Measurements from ENCODE around the gene GCNT1. TPM values are rescaled to one million over a fixed set of nuclear protein-coding genes. Genes with fewer than 3 reads are reported as not detected.
"Not testable (repeated sequence)": the region's sequence is repeated elsewhere in the genome, so short reads cannot be mapped to it uniquely, and the experiment has no call there.

The GCNT1 gene
- polyA plus RNA-seq (ENCODE audit: insufficient read length in 12 of 12) = 10 to 100 TPM in 1 of 12 donors, 1 to 10 TPM in 10, not detected in 1; 3.0 to 20.2 (median 4.3) TPM
- long read RNA-seq, donor 1, full-length matches to known transcripts = 22 of 32 reads
- long read RNA-seq, donor 1, partial matches to known transcripts = 10 of 32 reads
- long read RNA-seq, donor 1, other reads (novel, unspliced or antisense) = 0 of 32 reads
- long read RNA-seq, donor 2, full-length matches to known transcripts = 4 of 4 reads
- long read RNA-seq, donor 2, partial matches to known transcripts = 0 of 4 reads
- long read RNA-seq, donor 2, other reads (novel, unspliced or antisense) = 0 of 4 reads
- long read RNA-seq, donor 3, full-length matches to known transcripts = 1 of 1 reads
- long read RNA-seq, donor 3, partial matches to known transcripts = 0 of 1 reads
- long read RNA-seq, donor 3, other reads (novel, unspliced or antisense) = 0 of 1 reads
- long read RNA-seq, donor 4 = 0 reads
- long read RNA-seq, donor 5 = 0 reads
- long read RNA-seq, donor 6 = 0 reads
- long read RNA-seq, donor 7, full-length matches to known transcripts = 1 of 1 reads
- long read RNA-seq, donor 7, partial matches to known transcripts = 0 of 1 reads
- long read RNA-seq, donor 7, other reads (novel, unspliced or antisense) = 0 of 1 reads
- long read RNA-seq, donor 8, full-length matches to known transcripts = 1 of 1 reads
- long read RNA-seq, donor 8, partial matches to known transcripts = 0 of 1 reads
- long read RNA-seq, donor 8, other reads (novel, unspliced or antisense) = 0 of 1 reads
- long read RNA-seq, donor 9 = 0 reads
- long read RNA-seq, donor 10 = 0 reads
- long read RNA-seq, donor 11 = 0 reads

DNA sequence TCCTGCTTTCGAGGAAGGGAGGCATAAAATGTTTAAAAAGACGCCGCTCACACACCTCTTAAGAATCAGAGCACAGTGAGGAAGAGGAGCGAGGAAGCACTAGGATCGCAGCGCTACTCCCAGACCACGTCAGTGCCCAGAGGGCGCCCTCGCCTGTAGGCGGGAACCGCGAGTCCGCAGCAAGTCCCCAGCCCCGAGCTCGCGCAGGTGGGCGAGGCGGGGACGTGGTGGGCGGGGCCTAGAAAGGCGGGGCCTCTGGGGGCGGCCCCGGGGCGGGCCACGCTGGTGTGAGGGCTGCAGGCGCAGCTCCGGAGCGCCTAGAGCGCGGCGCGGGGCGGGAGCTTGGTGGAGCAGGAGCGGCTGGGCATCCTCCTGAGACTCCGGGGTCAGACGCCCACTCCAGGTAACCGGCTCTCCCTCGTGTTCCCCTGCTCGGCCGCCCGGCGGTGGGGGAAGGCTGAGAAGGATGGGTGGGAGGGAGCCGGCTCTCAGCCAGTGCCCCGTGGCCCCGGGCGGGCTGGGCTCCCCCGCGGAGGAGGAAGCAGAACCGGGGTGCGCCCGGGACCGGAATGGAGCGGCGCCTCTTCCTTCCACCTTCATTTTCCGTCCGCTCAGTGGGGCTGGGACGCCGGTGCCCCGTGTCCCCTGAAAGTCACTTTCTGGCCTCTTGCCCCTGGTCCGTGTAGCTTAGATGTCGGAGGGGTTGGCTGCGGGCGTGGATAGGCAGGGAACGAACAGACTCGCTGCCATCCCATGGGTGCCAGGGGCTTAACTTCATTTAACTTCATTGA lies at the start of gene GCNT1:
Gene GCNT1, plus strand, starts transcription at position 280 of the 791 bp plus-strand sequence. CDS start 43,200 bp downstream, outside the sequence.
- DNase-seq = peak; percentile 55

DNA sequence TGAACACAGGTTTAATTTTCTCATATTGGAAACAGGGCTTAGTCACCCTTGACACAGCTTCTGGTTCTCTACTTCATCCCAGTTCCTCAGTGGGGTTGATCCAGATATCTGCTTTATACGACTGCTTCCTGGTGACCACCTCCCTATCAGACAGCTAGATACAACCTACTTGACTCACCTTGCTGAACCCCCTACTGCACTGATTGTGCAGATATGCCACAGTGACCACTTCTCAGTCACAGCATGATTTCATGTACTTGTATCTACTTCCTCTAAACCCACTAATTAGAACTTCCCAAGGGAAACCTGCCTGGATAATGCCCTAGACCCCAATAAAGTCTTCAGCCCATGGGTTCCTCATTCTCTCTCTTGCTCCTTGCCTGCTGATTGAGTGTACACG lies 46.3 kb upstream of the GCNT1 start:
- DNase-seq = no peak

DNA sequence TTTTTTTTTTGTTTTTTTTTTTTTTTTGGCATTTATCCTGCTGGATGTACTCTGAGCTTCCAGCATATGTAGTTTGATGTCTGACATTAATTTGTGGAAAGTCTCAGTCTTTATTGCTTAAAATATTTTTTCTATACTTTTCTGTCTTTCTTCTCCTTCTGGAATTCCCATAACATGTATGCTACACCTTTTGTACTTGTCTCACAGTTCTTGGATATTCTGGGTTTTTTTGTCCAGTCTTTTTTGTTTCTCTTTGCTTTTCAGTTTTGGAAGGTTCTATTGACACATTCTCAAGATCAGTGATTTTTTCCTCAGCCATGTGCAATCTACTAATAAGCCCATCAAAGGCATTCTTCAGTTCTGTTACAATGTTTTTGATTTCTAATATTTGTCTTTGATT lies 45.3 kb upstream of the GCNT1 start:
- DNase-seq = no peak

DNA sequence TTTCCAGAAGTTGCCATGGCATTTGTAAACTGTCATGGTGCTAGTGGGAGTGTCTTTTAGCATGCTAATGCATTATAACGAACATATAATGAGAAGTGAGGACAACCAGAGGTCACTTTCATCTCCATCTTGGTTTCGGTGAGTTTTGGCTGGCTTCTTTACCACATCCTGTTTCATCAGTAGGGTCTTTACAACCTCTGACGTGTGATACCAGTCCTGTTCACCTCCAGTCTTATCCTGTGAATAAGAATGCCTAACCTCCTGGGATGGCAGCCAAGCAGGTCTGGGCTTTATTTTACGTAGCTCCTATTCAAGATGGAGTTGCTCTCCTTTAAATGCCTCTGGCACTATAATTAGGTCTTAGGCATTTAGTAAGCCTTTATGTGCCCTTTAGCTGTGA lies 44.3 kb upstream of the GCNT1 start:
- no peak for DNase-seq

DNA sequence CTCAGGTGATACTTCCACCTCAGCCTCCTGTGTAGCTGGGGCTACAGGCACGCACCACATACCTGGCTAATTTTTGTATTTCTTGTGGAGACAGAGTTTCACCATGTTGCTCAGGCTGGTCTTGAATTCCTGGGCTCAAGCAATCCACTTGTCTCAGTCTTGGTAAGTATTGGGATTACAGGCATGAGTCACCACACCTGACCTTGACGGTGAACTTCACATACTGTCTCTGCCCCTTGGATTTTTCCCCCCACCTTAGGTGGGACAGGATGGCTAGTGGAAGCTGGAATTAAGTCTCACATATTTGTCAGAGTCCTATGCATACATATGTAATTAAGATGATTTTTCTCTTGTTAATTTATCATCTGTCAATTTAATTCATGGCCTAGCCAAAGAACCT lies 43.8 kb upstream of the GCNT1 start:
- DNase-seq = no peak

DNA sequence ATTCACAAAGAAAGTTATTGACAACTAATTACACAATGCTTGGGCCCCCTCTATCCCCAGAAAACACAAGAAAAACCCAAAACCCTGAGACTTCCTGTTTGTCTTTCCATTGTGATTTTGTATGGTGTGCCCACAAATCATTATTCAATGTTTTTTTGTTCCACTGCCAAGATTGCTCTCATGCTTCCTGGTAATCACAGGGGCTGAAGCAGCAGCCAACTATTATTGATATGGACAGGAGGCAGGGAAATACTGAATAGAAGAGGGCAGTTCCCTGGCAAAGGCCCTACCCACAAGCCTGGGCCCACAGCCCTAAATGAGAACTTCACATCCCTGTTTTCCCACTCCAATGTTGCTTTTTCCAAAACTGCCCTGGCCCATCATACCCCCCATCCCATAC lies 43.3 kb upstream of the GCNT1 start:
- no peak for DNase-seq

DNA sequence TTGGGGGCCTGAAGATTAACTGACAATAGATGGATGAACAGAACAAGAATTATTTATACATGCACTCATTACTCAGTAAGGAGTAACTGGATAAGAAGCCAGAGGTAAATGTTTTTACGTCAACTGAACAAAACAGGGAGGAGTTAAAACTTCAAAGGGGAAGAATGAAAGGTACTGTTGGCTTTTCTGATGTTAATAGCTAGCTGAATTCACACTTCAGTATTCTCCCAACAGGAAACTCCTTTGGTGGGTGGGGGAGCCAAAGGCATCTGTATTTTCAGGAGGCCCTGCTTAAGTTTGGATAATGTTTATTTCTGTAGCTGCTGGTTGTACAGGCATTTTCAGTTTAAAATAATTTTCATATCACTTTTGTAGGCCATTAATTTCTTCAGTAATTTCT lies 41.6 kb upstream of the GCNT1 start:
- no peak for DNase-seq

DNA sequence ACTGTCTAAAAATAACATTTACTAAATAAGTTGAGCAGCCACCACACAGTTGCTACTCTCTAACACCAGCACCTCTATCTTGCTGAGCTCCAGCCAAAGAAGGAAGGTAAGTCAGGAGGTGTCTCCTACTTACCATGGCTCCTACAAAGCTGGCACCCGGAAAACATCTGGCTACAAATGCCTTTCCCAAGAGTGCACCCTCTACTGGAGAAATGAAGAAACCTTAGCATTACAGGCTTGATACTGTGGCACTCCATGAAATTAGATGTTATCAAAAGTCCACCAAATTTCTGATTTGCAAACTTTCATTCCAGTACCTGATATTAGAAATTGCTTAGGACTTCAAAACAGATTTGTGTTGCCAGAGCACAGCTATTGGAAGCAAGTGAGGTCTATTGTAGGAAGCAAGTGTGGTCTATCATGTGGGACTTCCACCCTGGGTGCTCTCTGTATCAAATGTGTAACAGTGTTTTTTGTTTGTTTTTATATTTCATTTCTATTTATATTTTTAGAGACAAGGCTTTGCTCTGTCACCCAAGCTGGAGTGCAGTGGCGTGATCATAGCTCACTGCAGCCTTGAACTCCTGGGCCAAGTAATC lies 39.1 kb upstream of the GCNT1 start:
- no peak for DNase-seq

DNA sequence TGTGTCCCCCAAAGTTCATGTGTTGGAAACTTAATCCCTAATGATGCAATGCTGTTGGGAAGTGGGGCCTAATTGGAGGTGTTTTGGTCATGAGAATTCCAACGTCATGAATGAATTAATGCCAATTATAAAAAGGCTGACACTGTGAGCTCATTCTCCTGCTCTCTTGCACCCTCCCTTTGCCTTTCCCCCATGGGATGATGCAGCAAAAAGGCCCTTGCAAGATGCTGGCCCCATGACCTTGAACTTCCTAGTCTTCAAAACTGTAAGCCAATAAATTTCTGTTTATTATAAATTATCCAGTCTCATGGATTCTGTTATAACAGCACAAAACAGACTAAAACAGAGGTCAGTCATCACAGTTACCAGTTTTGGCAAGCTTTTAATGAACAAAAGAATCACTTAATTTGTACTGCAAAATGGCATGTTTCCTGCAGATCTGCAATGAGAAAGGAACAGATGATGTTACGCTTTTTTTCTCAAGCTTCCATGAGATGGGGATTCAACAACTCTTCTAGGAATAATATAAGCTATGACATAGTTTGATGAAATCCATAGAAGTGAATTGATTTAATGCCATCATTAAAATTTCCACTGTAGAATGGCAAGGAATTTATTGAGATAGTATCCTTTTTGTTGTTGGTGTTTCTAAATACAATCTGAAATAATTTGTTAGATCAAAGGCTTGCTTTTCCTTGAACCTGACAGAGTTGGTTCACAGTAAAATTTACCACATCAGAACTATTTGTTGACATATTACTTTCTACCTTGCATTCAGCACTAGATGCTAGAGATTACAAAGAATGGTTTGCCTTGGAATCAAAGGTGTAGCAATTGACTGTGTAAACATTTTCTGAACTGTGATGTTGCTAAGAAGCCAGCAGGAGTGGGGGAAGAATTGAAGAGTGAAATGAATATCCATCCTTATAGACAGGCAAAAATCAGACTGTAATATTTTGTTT lies 35.5 kb upstream of the GCNT1 start:
- DNase-seq = no peak

DNA sequence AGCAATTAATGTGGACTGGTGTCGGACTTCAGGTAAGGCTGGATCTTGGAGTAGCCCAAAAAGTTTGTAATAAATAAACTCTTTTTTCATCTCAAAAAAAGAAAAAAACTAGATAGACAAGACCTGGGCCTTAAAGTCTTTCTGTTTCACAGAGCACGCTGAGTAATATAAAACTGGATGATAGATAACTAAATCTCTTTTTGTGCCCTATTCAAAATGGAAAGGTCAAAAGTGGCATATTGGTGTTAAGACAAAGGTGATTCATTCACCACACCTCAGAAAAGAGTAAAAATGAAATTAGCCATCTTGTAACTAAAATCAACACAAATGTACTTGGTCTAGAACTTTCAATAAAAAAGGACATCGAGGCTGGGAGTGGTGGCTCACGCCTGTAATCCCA lies 34.5 kb upstream of the GCNT1 start:
- DNase-seq = no peak

DNA sequence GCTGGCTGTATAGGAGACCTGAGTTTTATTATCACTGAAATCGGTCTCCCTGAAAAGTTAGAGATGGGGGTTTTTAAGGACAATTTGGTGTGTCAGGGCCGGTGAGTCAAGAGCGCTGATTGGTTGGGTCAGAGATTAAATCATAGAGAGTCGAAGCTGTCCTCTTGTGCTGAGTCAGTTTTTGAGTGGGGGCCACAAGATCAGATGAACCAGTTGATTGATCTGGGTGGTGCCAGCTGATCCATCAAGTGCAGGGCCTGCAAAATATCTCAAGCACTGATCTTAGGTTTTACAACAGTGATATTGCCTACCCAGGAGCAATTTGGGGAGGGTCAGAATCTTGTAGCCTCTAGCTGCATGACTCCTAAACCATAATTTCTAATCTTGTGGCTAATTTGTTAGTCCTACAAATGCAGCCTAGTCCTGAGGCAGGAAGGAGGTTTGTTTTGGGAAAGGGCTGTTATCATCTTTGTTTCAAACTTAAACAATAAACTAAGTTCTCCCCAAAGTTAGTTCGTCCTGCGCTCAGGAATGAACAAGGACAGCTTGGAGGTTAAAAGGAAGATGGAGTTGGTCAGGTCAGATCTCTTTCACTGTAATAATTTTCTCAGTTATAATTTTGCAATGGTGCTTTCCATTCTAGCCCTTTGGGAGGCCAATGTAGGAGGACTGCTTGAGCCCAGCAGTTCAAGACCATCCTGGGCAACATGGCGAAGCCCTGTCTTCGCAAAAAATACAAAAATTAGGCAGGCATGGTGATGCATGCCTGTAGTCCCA lies 33.1 kb upstream of the GCNT1 start:
- DNase-seq = no peak

DNA sequence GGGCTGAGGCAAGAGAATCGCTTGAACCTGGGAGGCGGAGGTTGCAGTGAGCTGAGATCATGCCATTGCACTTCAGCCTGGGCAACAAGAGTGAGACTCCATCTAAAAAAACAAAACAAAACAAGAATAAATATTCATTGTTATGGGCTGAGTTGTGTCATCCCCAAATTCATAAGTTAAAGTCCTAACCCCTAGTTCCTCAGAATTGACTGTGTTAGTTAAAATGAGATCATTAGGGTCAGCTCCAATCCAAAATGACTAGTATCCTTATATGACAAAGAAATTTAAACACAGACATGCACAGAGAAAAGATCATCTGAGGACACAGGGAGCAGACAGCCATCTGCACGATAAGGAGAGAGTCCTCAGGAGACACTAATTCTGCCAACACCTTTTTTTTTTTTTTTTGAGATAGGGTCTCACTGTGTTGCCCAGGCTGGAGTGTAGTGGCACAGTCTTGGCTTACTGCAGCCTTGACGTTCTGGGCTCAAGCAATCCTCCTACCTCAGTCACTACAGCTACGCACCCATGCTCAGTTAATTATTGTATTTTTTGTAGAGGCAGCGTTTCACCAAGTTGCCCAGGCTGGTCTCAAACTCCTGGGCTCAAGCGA lies 32.1 kb upstream of the GCNT1 start:
- no peak for DNase-seq

DNA sequence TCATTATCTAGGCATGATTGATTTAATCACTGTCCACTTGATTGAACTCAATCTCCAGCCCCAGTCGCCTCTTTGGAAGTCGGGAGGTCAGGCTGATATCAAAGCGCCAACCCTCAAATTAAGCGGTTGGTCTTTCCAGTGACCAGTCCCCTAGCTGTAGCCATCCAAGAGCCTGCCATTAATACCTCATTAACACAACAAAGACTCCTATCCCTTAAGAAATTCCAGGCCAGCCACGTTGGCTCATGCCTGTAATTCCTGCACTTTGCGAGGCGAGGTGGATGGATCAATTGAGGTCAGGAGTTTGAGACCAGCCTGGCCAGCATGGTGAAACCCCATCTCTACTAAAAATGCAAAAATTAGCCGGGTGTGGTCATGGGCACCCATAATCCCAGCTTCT lies 27.4 kb upstream of the GCNT1 start:
- DNase-seq = no peak

DNA sequence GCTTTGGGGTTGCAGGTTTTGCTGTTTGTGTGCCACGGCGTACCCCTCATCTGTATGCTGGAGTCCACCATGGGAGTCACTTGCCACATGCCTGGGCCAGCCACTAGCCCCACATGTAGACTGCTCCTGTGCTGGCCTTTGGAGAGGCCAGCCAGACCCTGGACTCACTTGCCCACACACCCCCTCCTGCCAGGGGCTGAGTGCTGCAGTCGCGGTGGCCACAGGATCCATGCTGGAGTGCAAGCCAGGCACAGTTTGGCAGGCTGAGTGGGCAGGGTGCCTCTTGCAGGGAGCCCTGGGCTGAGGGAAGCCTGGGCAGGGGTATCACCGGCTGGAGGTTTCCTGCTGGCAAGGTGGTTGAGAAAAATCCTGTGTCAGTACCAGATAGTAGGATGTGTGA lies 25.6 kb upstream of the GCNT1 start:
- DNase-seq = no peak

DNA sequence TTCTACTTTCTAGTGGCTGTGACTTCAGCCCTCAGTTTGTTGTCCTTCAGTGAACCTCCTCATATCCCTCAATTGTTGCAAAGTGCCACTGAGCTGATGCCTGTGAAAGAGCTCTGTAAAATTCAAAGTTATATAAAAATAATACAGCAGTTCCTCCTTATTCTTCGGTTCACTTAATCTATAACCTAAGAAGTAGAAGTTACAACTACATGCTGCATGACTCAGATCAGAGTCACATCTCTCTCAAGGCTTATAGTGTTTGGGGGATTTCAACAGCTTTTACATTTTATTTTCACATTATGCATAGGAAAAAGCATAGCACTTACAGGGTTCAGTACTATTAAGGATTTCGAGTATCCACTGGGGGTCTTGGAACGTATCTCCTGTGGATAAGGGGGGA lies 25.1 kb upstream of the GCNT1 start:
- no peak for DNase-seq

DNA sequence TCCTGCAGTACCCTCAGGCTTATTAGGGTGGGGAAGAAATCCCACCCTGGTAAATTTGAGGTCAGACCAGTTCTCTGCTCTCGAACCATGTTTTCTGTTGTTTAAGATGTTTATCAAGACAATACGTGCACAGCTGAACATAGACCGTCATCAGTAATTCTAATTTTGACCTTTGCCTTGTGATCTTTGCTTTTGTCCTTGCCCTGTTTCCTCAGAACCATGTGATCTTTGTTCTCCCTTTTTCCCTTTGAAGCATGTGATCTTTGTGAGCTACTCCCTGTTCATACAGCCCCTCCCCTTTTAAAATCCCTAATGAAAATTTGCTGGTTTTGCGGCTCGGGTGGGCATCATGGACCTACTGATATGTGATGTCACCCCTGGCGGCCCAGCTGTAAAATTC lies 24.1 kb upstream of the GCNT1 start:
- not testable (repeated sequence) for DNase-seq

DNA sequence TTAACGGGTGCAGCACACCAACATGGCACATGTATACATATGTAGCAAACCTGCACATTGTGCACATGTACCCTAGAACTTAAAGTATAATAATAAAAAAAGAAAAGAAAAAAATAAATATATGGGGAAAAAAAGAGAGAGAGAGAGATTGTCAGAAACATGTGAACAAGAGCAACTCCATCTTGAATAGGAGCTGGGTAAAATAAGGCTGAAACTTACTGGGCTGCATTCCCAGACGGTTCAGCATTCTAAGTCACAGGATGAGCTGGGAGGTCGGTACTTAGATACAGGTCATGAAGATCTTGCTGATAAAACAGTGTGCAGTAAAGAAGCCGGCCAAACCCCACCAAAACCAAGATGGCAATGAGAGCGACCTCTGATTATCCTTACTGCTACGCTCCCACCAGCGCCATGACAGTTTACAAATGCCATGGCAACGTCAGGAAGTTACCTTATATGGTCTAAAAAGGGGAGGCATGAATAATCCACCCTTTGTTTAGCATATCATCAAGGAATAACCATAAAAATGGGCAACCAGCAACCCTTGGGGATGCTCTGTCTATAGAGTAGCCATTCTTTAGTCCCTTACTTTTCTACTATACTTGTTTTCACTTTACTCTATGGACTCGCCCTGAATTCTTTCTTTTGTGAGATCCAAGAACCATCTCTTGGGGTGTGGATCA lies 21.8 kb upstream of the GCNT1 start:
- not testable (repeated sequence) for DNase-seq

DNA sequence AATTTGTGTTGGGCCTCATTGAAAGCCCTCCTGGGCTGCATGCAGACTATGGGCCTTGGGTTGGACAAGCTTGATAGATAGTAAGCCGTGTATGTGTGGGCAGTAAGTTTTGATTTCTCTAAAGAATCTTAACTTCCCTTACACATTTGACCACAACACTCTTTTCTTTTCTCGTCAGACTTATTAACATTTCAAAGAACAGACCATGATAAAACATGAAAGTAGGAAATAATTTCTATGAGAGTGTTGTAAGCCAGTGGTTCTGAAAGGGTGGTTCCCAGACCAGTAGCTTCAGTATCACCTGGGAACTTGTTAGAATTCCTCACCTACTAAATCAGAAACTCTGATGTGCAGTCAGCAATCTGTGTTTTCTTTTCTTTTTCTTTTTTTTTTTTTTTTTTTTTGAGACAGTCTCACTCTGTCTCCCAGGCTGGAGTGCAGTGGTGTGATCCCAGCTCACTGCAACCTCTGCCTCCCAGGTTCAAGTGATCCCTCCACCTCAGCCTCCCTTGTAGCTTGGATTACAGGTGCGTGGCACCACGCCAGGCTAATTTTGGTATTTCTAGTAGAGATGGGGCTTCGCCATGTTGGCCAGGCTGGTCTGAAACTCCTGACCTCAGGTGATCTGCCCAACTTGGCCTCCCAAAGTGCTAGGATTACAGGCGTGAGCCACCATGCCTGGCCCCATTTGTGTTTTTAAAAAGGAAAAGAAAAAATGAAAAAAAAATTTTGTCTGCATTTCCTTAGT lies 20.0 kb upstream of the GCNT1 start:
- no peak for DNase-seq
